Cortex of kidney (tissue), 1 donor: ENCODE data around the gene SPG7.
A peak's percentile ranks its signal among the peaks of the same experiment; 100 is the strongest.

Experiments
- DNase-seq: peaks from one replicate; lab custom pipeline; 2025; lab: John Stamatoyannopoulos, UW

The SPG7 gene

DNA sequence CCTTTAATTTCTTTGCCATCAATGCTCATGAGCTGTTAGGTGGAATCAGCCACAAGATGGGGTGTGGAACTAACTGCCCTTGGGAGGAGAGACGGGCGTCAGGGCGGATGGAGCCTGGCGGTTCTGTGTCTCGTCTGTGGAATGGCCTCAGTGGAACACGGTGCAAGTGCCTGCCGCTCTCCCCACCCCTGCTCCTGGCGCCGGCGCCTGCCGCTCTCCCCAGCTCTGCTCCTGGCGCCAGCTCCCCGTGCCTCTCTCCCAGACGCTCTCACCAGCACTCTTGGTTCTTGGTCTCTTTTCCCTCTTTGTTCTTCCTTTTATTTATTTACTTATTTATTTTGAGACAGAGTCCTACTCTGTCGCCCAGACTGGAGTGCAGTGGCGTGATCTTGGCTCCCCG, 39.1 kb downstream of the SPG7 start:
- no peak for DNase-seq

DNA sequence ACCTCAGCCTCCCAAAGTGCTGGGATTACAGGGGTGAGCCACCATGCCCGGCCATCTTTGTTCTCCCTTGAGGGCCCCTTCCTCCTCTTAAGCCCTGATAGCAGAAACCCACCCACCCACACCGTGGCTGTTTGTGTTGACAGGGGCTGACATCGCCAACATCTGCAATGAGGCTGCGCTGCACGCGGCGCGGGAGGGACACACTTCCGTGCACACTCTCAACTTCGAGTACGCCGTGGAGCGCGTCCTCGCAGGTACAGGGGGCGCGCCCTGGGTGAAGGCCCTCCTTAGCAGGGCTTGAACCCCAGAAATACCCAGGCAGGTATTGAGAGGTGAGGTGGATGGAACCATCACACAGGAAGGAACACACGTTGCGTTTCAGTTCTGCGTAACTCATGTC, 39.7 kb downstream of the SPG7 start:
- no peak for DNase-seq

DNA sequence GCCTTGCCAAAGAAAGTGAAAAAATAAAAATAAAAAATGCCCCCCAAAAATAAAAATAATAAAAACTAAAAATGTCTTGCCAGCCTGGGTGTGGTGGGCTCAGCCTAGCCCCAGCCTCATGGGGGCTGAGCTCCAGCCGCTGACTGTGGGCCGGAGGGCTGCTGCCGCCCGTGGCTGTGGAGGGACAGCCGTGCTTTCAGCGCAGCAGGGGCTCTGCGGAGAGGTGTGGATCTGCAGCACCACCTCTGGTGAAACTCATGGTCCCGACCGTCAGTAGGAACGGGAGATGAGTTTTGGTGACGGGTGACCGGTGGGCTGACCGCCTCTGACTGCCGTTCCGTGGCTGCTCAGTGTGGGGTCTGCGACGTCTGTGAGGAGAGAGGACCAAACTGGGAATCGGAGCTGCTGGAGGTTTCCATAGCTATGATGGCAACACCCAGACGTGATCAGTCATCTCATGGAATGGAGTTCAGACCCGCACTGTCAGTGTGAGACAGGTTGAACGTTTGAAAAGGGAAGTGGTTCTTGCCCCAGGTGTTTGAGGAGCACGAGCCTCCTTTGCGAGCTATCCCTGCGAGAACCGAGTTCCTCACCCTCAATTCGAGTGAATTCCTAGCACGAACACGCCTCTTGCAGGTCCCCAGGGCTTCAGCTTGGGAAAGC, 40.3 kb downstream of the SPG7 start:
- DNase-seq = no peak

DNA sequence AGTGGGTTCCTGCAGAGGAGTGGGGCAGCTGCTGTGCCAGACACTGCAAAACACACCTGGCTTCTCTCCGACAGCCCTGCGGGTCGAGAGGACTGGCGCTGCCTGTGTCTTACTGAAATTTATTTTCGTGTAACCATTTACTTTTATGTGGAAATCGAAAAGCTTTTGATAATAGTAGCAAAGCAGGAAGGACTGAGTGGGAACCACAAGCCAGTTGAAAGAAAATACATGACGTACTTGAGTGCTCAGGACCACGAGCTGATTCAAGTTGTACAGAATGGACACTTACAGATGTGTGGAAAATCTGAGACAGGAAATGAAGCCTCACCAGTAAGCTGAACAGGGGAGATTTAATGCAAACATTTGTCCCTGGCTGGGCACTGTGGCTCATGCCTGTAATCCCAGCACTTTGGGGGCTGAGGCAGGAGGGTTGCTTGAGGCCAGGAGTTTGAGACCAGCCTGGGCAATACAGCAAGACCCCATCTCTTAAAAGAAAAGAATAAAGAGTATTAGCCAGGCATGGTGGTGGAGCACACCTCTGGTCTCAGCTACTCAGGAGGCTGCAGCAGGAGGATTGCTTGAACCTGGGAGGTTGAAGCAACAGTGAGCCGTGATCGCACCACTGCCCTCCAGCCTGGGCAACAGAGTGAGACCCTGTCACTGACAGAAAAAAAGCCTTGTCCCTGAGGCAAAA, 41.0 kb downstream of the SPG7 start:
- no peak for DNase-seq

DNA sequence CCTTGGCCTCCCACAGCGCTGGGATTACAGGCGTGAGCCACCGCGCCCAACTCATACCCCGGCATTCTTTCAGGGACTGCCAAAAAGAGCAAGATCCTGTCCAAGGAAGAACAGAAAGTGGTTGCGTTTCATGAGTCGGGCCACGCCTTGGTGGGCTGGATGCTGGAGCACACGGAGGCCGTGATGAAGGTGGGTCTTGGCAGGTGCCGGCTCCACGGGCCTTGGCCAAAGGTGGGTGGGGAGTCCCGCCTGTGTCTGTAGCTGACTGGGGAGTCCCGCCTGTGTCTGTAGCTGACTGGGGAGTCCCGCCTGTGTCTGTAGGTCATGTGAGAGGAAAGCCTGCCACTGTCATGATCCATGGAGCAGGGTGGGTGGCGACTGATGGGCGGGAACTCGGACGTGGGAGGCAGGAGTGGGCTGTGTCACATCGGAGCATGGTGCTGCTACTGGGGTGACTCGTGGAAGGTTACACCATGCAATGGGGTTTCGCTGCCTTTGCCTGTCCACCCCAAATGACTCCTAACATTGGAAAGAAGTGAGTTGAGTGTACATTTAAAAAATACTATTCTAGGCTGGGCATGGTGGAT, 42.3 kb downstream of the SPG7 start:
- no peak for DNase-seq

DNA sequence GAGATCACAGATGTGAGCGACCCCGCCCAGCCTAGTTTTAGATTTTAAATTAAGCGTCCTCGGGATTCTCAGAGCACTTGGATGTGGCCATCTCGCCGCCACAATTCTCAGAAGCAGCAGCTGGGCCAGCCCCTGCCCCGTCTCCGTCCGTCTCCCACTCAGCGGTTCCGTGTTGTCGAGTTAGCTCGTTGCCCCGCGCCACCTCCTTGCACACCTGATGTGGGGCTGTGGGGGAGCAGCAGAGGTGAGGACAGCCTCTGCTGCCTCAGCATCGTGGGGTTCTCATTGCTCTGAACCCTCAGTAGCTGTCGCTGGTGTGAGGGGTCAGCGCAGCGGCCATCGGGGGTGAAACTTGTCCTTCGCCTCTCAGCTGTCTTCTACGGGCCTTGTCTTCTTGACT, 44.1 kb downstream of the SPG7 start:
- DNase-seq = no peak

DNA sequence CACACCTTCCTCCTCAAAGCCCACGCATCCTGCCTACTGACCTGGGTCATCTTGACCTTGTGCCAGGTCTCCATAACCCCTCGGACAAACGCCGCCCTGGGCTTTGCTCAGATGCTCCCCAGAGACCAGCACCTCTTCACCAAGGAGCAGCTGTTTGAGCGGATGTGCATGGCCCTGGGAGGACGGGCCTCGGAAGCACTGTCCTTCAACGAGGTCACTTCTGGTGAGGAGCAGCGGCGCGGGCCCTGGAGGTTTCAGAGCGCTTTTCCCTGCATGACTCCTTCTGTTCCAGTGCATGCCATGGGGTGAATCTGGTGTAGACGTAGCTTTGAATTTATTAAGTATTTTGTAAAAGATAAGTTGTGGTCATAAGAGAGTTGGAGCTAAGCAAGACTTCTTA, 44.7 kb downstream of the SPG7 start:
- DNase-seq = no peak

DNA sequence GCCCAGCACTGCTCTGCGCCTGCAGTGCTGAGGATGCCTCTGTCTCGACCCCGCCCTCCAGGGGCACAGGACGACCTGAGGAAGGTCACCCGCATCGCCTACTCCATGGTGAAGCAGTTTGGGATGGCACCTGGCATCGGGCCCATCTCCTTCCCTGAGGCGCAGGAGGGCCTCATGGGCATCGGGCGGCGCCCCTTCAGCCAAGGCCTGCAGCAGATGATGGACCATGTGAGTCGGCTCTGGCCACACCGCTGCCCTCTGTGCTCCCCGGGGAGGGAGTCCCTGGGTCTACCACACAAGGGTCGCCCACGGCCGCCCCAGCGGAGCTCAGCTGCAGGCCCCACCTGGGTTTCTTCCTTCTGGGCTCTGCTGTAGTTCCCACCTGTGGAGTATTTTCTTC, 45.5 kb downstream of the SPG7 start:
- no peak for DNase-seq

DNA sequence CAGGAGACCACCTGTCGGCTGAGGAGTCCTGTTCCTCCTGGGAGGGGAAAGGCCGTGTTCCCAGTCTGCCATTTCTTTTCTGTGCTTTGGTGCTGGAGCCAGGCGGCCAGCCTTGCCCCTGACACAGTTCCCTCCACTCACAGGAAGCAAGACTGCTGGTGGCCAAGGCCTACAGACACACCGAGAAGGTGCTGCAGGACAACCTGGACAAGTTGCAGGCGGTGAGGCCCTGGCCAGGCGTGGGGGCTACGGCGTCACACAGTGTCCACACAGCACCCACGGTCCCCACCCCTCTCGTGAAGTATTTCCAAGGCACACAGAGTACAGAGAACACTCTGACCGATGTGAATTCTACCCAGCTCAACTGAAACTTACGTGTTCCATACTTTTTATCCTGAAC, 46.1 kb downstream of the SPG7 start:
- DNase-seq = no peak

DNA sequence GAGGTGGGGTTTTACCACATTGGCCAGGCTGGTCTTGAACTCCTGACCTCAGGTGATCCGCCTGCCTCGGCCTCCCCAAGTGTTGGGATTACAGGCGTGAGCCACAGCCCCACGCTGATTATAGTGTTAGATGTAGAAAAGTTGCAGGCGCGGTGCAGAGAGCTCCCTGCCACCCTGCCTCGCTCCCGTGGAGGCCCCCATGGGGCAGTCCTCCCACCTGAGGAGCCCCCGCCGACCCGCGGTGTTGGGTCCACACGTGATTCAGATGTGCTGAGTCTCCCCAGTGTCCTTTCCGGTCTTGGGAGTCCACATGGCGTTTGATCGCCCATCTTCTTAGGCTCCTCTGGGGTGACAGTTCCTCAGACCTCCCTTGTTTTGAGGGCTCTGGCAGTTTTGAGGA, 47.1 kb downstream of the SPG7 start:
- DNase-seq = no peak

DNA sequence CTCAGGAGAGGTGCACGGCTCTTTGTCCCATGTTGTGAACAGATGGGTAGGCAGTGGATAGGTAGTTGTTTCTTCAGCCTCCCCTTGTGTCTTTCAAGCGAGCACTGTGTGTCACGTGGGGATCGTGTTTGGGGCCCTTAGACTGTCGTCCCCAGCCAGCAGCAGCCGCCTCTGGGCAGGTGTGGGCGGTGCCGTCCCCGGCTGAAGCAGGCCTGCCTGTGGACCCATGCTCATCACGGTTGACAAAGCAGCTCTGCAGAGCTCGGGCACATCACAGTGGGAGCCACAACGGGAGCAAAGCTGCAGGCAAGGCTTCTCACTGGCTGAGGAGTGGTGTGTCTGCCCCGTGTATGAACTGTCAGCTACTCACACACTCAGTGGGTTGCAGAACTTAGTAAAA, 47.6 kb downstream of the SPG7 start:
- no peak for DNase-seq

DNA sequence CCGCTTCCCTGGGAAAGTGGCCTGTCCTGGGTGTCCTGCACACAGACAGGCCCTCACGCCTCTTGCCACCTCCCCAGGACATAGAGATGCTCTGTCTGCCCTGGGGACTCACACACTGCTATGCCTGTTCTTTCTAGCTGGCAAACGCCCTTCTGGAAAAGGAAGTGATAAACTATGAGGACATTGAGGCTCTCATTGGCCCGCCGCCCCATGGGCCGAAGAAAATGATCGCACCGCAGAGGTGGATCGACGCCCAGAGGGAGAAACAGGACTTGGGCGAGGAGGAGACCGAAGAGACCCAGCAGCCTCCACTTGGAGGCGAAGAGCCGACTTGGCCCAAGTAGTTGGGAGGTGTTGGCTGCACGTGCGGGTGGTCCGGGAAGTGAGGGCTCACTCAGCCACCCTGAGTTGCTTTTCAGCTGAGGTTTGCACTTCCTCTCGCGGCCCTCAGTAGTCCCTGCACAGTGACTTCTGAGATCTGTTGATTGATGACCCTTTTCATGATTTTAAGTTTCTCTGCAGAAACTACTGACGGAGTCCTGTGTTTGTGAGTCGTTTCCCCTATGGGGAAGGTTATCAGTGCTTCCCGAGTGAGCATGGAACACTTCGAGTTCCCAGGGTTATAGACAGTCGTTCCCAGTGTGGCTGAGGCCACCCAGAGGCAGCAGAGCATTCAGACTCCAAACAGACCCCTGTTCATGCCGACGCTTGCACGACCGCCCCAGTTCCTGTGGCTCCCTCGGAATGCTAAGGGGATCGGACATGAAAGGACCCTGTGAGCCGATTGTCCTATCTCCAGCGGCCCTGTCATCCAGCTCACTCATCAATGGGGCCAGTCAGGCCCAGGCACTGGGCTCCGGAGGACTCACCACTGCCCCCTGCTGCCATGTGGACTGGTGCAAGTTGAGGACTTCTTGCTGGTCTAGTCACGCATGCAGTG, 48.8 kb downstream of the SPG7 start:
- no peak for DNase-seq

DNA sequence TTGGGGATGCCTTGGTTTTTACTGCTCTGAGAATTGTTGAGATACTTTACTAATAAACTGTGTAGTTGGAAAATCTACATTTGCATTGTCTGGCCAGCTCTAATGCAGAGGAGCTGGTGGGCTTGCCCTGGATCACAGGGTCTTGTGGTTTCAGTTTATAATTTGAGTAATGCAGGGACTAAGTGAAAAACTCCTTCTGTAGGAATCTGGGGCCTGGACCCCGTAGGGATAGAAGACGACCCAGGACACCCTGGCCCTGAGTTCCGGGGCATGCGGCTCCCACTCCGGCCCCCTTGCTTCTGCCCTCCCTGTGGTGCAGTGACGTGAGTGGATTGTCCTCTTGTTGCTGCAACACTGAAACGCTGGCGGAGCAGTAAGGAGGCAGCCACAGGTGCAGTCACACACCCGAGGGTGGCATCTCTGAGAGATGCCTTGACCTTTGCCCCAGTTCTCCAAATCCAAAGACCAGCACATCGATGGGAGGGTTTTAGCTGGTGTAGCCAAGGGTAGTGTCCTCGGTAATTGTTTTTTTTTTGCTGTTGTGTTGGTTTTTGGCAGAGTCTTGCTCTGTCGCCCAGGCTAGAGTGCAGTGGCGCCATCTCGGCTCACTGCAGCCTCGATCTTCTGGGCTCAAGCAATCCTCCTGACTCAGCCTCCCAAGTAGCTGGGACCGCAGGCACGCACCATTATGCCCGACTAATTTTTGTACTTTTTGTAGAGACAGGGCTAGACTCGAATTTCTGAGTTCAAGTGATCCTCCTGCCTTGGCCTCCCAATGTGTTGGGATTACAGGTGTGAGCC, 49.7 kb downstream of the SPG7 start:
- no peak for DNase-seq

DNA sequence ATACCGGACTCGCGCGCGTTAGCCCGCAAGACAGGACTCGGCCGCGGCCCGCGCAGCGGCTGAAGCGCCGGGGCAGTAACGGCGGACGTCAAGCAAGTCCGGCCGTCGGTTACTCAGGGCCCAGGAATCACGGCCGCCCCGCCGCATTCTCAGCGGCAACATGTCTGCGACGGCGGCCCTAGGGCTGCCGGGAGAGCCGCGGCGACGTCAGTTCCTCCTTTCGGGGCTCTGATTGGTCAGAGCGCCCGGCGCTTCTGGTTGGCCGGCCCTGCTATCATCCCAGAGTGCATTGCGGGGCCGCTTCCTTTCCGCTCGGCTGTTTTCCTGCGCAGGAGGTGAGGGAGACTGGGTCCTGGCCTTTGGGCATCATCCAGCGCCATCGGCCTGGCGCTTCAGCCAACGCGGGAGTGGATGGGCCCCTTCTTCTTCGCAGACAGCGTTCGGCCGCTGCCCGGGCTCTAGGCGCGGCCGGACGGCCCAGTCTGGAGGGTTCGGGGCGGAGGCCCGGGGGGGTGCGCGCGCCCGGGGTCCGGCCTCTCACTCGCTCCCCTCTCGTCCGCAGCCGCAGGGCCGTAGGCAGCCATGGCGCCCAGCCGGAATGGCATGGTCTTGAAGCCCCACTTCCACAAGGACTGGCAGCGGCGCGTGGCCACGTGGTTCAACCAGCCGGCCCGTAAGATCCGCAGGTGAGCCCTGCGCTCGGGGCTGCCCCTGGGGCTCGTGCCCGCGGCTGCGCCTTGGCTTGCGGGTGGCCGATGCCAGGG, 52.4 kb downstream of the SPG7 start, which contains the start of gene RPL13:
Gene RPL13 (plus strand): TSS at position 305 of the 764 bp plus-strand sequence. CDS start 278 bp downstream, at position 583.
- DNase-seq = peak; percentile 87

DNA sequence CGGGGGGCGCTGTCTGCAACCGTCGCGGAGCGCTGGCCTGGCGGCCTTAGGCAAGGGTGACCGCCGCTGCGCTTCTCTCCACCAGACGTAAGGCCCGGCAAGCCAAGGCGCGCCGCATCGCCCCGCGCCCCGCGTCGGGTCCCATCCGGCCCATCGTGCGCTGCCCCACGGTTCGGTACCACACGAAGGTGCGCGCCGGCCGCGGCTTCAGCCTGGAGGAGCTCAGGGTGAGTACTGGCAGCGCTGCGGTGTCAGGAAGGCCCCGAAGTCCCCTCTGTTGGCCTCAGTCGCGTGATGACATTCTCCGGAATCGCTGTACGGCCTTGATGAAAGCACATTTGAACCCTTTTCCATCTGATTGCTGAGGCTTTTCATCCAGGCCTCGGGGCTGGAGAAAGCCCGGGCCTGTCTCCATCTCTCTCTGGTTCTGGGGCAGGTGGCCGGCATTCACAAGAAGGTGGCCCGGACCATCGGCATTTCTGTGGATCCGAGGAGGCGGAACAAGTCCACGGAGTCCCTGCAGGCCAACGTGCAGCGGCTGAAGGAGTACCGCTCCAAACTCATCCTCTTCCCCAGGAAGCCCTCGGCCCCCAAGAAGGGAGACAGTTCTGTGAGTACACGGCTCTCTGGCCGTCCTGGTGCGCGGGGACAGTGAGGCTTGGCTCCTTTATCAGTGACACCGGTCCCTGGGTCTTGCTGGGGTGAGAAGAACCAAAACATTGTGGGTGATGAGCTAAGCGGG, 53.1 kb downstream of the SPG7 start:
- DNase-seq = no peak

DNA sequence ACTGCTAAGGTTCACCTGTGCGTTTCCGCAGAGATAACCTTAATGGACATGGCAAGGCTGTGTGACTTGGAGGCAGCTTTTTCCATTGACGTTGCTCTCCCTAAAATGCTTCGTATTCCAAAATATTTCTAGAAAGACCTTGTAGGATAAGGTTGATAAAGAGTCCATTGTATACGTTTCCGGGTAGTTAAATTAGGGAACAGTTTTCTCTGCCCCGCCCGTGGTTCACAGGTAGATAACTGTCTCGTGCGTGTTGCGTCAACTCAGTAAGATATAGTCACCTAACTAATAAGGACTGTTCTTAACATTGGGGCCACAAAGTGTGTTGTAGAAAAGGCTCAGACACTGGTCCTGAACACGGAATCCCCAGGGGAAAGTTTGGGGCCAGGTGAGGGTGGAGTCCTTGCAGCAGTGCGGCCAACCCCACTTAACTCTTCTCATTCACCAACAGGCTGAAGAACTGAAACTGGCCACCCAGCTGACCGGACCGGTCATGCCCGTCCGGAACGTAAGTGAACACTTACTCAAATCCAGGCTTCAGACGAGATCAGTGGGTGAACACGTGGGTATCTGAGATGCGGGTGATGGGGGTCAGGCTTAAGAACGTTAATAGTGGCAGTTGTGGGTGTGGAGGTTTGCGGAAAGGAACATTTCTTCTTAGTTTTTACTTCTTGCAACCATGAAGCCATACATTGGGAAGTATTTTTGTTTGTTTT, 53.8 kb downstream of the SPG7 start:
- no peak for DNase-seq

DNA sequence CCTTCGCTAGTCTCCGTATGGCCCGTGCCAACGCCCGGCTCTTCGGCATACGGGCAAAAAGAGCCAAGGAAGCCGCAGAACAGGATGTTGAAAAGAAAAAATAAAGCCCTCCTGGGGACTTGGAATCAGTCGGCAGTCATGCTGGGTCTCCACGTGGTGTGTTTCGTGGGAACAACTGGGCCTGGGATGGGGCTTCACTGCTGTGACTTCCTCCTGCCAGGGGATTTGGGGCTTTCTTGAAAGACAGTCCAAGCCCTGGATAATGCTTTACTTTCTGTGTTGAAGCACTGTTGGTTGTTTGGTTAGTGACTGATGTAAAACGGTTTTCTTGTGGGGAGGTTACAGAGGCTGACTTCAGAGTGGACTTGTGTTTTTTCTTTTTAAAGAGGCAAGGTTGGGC, 54.7 kb downstream of the SPG7 start:
- DNase-seq = no peak

DNA sequence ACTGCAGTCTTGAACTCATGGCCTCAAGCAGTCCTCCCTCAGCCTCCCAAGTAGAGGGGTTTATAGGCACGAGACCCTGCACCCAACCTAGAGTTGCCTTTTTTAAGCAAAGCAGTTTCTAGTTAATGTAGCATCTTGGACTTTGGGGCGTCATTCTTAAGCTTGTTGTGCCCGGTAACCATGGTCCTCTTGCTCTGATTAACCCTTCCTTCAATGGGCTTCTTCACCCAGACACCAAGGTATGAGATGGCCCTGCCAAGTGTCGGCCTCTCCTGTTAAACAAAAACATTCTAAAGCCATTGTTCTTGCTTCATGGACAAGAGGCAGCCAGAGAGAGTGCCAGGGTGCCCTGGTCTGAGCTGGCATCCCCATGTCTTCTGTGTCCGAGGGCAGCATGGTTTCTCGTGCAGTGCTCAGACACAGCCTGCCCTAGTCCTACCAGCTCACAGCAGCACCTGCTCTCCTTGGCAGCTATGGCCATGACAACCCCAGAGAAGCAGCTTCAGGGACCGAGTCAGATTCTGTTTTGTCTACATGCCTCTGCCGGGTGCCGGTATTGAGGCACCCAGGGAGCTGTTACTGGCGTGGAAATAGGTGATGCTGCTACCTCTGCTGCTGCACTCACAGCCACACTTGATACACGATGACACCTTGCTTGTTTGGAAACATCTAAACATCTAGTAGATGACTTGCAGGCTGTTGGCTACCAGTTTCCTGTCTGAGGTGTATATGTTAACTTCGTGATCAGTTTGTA, 55.6 kb downstream of the SPG7 start:
- DNase-seq = no peak
